Measurements from ENCODE around the gene IMMP2L.

IMMP2L gene

GRCh38 chr7:111018447-111018846, 543.8 kb downstream of the IMMP2L start:
- DNase-seq = no peak

GRCh38 chr7:111014079-111014478, 548.2 kb downstream of the IMMP2L start:
- no peak for DNase-seq

GRCh38 chr7:111012799-111013675, 549.3 kb downstream of the IMMP2L start:
- peak; percentile 49 for DNase-seq

- DNase-seq = no peak
Observed at GRCh38 chr7:111012149-111012548, 550.1 kb downstream of the IMMP2L start.

DNA sequence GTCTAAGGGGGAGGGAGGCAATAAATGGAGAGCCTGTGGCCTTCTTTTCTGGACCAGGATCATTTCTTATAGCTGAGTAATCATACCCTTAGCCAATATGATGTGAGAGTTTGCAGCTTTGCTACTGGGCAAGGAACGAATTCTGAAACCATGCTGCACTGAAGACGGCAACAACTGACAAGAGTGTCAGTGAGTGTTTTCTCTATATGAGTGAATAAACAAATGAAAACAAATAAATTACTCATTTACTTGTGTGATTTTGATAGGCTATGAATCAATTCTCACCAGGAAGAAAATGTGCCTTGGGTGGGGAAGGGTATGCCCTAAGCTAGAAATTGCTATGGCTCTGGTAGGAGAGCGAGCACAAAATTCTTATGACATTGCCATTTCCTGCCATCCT, 550.8 kb downstream of the IMMP2L start:
- no peak for DNase-seq

GRCh38 chr7:111010798-111011197, 551.5 kb downstream of the IMMP2L start:
- no peak for DNase-seq

DNA sequence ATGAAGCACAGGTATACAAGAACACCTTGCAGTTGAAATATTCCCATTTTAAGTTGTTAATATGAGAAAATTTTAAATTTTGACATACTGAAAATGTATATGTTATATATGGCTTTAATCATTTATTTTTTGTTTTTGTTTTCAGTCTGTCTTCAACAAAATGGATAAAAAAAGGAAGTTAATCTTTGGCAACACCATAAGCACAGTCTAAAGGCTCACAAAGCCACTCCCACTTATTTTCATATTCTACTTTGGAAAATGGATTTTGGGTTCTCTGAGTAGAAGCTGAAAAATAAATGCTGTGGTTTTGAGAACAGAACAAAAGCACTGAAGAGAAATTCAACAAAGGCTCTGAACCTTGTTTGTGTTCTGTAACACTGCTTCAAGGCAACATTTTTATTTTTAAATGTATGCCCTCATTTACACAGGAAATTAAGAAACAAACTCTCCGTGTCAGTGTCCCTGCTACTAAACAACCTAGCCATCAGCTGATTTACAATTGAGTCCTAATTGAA, 552.7 kb downstream of the IMMP2L start:
- no peak for DNase-seq

GRCh38 chr7:111006691-111007090, 555.6 kb downstream of the IMMP2L start:
- no peak for DNase-seq

DNA sequence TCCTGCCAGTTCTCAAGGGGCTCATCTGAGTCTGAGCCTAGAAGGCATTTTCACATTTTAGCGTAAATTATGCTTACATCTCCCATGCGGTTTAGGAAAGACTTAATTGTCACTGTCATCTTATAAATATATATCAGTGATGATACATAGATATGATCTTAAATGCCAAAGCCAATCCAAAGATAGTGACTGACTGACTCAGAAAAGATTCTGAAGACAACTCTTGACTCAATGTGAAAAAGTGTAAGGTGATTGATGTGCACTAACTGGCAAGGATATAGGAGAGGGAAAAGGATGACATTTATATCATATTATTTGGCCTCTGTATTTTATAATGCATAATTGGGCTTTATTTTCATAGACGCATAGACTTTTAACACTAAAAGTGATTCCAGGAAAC, 556.3 kb downstream of the IMMP2L start:
- no peak for DNase-seq

DNA sequence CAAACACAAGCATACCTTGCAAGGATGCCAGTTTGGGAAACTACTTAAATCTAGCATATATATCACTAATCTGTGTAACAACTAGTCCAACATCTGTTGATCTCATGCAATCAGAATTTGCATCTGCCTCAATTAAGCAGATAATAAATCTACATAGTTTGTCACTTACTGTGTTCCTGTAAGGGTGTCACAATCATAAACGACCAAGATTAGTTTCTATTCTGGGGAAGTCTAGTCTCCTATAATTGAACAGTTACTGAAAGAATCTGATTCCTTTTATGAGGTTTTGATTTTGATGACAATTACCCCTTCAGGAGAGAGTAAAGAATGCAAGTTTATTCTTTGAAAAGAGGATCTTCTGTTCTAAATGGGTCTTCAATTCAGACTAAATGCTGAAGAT, 556.8 kb downstream of the IMMP2L start:
- DNase-seq = no peak

DNA sequence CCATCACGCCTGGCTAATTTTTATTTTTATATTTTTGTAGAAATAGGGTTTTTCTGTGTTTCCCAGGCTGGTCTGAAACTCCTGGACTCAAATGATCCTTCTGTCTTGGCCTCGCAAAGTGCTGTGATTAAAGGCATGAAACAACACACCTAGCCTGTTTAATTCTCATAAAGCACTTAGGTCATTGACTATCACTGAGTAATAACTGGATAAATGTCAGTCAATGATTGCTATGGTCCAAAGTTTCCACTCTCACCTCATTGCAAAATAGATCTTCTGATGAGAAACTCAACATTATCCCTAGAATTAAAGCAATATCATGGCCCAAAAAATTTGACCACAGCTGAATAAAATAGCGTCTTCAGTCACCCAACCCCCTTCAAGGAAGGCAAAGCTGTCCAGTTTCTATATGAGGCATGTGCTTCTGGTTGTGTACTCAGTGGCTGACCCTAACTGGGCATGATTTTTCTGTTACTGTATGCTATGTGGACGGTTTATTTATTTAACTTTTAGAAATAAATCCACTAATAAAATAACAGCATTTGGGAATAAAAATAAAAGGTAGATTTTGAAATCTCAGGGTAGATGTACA, 557.9 kb downstream of the IMMP2L start:
- DNase-seq = no peak

- DNase-seq = no peak
Observed at GRCh38 chr7:111003883-111004282, 558.4 kb downstream of the IMMP2L start.

DNA sequence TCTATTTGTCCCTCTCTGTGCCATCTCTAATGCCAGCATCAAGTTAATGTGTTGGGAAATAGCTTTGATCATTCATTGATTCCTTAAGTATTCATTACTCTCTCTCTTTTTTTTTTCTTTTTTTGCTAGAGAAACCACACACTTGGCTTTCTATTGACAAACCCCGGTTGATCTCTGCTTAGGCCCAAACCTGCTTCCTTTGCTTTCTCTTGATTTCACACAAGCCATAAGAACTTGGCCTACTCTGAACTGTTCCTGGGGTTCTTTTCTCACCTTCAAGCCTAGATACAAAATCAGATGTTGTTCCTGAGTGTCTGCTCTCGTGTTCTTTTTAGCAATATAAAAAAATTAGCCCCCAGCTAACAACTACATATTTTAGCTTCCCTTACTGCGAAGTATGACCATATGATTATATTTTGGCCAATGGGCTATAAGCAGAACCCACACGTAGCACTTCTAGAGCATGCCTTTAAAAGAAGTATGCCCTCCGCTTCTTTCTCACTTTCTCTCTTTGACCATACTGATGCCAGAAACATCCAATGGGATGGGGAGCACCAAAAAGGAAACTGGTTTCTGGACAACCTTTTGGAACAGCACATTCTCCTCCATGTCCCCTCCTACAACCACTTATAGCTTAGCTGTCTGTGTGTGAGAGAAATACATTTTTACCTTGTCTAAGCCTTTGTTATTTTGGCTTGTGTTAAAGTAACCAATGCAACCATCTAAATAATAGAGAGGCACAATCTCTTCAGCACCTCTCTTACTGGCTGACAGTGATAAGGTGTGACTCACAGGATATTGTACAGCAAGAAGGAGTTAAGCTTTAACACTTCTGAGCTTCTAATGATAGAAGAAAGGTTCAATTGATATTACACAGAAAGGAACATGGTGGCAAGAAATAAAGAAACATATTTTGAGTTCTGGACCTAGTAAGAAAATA, 568.0 kb downstream of the IMMP2L start:
- DNase-seq = no peak

DNA sequence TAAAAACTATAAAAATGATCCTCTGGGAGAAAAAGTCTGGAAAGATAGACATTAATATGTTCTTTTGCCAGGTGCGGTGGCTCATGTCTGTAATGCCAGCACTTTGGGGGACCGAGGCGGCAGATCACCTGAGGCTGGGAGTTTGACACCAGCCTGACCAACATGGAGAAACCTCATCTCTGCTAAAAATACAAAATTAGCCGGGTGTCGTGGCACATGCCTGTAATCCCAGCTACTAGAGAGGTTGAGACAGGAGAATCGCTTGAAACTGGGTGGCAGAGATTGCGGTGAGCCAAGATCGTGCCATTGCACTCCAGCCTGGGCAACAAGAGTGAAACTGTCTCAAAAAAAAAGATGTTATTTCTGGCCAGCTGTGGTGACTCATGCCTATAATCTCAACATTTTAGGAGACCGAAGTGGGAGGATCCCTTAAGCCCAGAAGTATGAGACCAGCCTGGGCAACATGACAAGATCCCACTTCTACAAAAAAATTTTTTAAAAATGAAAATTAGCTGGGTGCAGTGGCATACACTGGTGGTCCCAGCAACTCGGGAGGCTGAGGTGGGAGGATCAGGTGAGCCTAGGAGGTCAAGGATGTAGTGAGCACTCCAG, 573.3 kb downstream of the IMMP2L start:
- DNase-seq = no peak

DNA sequence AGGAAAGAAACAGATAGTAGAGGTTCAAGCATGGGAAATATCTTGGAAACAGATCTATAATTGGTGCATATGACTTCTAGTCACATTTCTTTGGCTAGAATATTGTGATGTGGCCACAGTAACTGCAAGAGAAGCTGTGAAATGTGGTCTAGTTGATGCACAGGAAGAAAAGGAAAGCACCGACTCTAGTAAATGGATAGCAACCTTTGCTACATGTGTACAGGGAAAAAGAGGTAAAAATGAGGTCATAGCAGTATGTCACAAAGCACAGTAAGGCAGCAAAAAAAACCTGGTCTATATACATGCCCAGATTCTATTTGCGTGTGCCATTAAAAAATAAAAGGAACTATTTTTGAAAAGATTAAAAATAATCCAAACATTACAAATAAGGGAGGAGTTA, 573.9 kb downstream of the IMMP2L start:
- no peak for DNase-seq

DNA sequence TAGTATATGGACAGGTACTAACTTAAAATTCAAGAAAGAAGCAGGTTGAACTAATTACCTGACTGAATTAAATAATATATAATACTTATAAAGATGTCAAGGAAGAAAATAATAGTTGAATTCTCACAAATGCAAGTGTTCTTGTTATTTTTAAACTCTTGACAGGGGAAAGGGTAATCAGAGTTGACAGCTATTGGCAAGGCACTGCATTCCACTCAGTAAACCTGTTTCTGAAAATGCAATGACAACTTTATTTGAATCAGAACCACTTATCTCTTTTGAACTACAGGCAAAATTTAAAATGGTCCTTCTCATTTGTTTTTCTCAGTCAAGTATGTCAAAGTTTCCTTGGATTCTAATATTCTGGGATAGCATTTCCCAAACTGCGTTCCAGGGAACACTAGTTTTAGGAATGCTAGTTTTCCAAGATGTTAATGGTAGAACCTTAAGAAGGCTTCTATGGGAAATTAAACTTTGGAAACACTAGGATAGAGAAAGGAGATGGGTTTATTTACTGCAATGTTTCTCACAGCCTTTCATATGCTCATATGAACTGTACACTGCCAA, 575.1 kb downstream of the IMMP2L start:
- DNase-seq = no peak

GRCh38 chr7:110983822-110984456, 578.4 kb downstream of the IMMP2L start:
- DNase-seq = no peak

DNA sequence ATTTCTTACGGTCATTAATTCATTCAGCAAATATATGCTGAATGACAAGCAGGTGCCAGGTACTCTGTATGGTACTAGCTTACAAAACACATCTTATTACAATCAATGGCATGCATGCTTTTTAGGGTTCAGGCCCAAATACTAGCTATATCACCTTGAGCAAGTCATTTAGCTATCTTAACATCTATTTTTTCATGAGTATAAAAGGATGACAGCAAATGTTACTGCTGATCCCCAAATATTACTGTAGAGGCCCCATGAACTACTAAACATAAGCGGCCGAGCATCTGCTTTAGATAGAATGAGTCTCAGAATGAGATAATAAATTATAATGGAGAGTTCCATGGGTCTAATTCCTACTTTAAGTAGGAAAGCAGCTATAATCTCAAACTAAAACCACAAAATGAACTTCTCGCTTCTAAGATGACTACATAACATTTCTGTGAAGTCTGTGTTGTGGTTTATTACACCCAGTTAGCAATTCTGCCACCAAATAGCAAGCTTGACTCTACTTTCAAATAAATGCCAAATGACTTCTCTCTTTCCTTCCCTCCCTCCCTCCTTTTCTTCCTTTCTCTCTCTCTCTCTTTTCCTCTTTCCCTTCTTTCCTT, 585.1 kb downstream of the IMMP2L start:
- DNase-seq = peak; percentile 22

DNA sequence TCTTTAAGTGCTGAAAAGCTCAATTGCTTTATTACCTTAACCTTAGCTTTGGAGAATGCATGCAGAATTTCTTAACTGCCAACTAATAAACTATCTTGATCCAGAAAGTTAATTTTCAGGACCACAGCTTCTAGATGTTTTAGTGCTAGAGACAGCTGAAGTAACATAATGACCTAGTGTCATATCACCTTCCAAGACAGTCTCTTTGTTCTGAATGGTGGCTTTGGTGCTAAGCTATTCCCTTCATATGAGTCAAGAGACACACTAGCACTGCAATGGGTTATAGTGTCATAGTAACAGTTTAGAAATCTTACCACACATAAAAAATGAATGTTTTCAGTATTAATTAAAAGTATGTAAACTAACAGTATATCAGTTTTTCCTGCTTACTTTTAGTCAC, 586.8 kb downstream of the IMMP2L start:
- no peak for DNase-seq

- DNase-seq = no peak
Observed at GRCh38 chr7:110974441-110974840, 587.9 kb downstream of the IMMP2L start.

- no peak for DNase-seq
Observed at GRCh38 chr7:110973196-110973990, 588.9 kb downstream of the IMMP2L start.

All from CD4-positive, alpha-beta T cell treated with Interleukin-17A for 1 hour (primary cell).